ENCODE results near the gene STXBP4. TPM values are rescaled to one million over a fixed set of nuclear protein-coding genes. Genes with fewer than 3 reads are reported as not detected.

Gene STXBP4
- total RNA-seq, 2 experiments from 2014 or later, result 9.4 to 12.6 TPM

DNA sequence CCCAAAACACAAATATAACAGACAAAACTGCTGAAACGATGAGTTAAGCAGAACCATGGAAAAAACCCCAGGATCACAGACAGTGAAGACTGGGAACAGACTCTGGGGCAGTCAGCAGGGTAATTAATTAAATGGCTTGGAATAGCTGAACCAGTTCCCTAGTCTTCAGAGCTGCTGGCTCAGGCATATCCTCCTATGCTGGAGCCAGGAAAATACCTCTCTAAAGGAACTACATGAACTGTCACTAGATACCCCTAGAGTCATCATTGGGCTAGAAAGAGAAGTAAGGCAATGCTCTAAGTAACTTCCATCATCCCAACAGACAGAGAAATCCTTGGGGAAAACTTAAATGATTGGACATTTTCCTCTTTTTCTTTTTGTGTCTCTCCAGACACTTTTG, 113.0 kb downstream of the STXBP4 start:
- TF ChIP-seq EZH2phosphoT487 (IDR thresholded peaks at IDR 0.05; ENCODE audit: borderline replicate concordance, low read depth, low read length) (no peak), CTCF (conservative IDR thresholded peaks at IDR 0.05; ENCODE audit: low read length) (no peak)
- intact Hi-C loops (cut with micrococcal nuclease; ENCODE audit: unreplicated experiment), result no loop called here
- Histone ChIP-seq H4K20me1 (ENCODE audit: insufficient read depth, low read length) (no peaks in the 10 kb centered on the region), H3K79me2 (ENCODE audit: insufficient read depth, low read depth, low read length) (no peaks in the 10 kb centered on the region), H2AFZ (ENCODE audit: low read length) (no peak overlapping the region), H3K27ac (ENCODE audit: low read depth, low read length, poor library complexity, severe bottlenecking) (no peak overlapping the region), H3K4me1 (ENCODE audit: insufficient read depth, low read length, poor library complexity, severe bottlenecking) (no peaks in the 10 kb centered on the region), H3K9me2 (ENCODE audit: insufficient read depth, low read length) (no peaks in the 10 kb centered on the region), H3K9me3 (ENCODE audit: low read length) (no peaks in the 10 kb centered on the region), H3K36me3 (ENCODE audit: insufficient read depth, low read length) (peaks cover 10% of the 10 kb centered on the region), H3K4me2 (ENCODE audit: low read length) (no peak overlapping the region), H3K4me3 (ENCODE audit: low read depth, low read length, poor library complexity, severe bottlenecking) (no peak overlapping the region)
- CTCF ChIA-PET (ENCODE audit: unreplicated experiment), result no interaction called here
- POLR2A ChIA-PET, result interaction anchor here (0.6 to 0.7 kb wide), 2 partner anchors 13 to 183 kb away, joined by 3 read pairs; no protein-coding TSS in a partner anchor
- no peak for DNase-seq (ENCODE audit: low spot score)
- BruUV-seq (replicated peaks), result no TSS peak

DNA sequence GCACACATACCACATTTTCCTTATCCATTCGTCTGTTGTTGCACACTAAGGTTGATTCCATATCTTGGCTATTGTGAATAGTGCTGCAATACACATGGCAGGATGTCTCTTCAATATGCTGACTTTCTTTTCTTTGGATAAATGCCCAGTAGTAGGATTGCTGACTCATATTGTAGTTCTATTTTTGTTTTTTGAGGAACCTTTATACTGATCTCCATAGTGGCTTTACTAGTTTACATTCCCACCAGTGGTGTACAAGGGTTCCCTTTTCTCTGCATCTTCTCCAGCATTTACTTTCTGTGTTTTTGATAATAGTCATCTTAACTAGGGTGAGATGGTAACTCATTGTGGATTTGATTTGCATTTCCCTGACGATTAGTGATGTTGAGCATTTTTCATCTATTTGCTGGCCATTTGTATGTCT, 118.1 kb downstream of the STXBP4 start:
- no peak for DNase-seq (ENCODE audit: low spot score)
- no TSS peak for BruUV-seq (replicated peaks)
- CTCF ChIA-PET (ENCODE audit: unreplicated experiment), result no interaction called here
- Histone ChIP-seq H3K4me1 (ENCODE audit: insufficient read depth, low read length, poor library complexity, severe bottlenecking) (no peaks in the 10 kb centered on the region), H3K9me2 (ENCODE audit: insufficient read depth, low read length) (no peaks in the 10 kb centered on the region), H3K27ac (ENCODE audit: low read depth, low read length, poor library complexity, severe bottlenecking) (no peak overlapping the region), H3K4me2 (ENCODE audit: low read length) (no peak overlapping the region), H4K20me1 (ENCODE audit: insufficient read depth, low read length) (no peaks in the 10 kb centered on the region), H3K9me3 (ENCODE audit: low read length) (no peaks in the 10 kb centered on the region), H2AFZ (ENCODE audit: low read length) (no peak overlapping the region), H3K4me3 (ENCODE audit: low read depth, low read length, poor library complexity, severe bottlenecking) (no peak overlapping the region), H3K36me3 (ENCODE audit: insufficient read depth, low read length) (peaks cover 5% of the 10 kb centered on the region; the same call in 1 of the 2 replicates), H3K79me2 (ENCODE audit: insufficient read depth, low read depth, low read length) (no peaks in the 10 kb centered on the region)
- intact Hi-C loops (cut with micrococcal nuclease; ENCODE audit: unreplicated experiment), result no loop called here
- POLR2A ChIA-PET, result no interaction called here
- TF ChIP-seq EZH2phosphoT487 (IDR thresholded peaks at IDR 0.05; ENCODE audit: borderline replicate concordance, low read depth, low read length), result no peak
- no peak for TF ChIP-seq CTCF (conservative IDR thresholded peaks at IDR 0.05; ENCODE audit: low read length)

DNA sequence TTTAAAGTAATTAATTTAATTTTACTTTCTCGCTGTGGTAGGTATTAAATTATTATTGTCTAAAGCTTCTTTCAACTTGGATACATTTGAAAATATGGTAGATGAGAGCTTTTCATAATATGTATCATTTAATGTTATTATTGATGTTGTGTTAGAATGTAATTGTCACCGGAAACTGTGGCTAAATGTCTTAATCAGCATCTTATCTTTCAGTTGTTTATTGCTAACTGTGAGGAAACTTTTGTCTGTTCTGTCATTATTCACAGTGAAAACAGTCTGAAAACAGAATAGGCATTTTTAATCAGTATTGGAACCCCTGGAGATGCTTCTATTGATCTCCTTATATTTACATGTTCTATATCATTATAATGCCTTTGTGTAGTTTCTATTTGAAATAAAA, 120.7 kb downstream of the STXBP4 start:
- no peaks in the 10 kb centered on the region for H3K9me2 ChIP-seq (ENCODE audit: insufficient read depth, low read length)
- H4K20me1 ChIP-seq (ENCODE audit: insufficient read depth, low read length), result no peaks in the 10 kb centered on the region
- H3K4me2 ChIP-seq (ENCODE audit: low read length), result no peak overlapping the region
- intact Hi-C loops (cut with micrococcal nuclease; ENCODE audit: unreplicated experiment), result no loop called here
- TF ChIP-seq EZH2phosphoT487 (IDR thresholded peaks at IDR 0.05; ENCODE audit: borderline replicate concordance, low read depth, low read length) (no peak), CTCF (conservative IDR thresholded peaks at IDR 0.05; ENCODE audit: low read length) (no peak)
- no peak for DNase-seq (ENCODE audit: low spot score)
- no peak overlapping the region for H3K27ac ChIP-seq (ENCODE audit: low read depth, low read length, poor library complexity, severe bottlenecking)
- H3K9me3 ChIP-seq (ENCODE audit: low read length), result no peaks in the 10 kb centered on the region
- BruUV-seq (replicated peaks), result no TSS peak
- ChIA-PET CTCF (ENCODE audit: unreplicated experiment) (no interaction called here), POLR2A (no interaction called here)
- H3K4me3 ChIP-seq (ENCODE audit: low read depth, low read length, poor library complexity, severe bottlenecking), result no peak overlapping the region
- no peak overlapping the region for H2AFZ ChIP-seq (ENCODE audit: low read length)
- H3K4me1 ChIP-seq (ENCODE audit: insufficient read depth, low read length, poor library complexity, severe bottlenecking), result no peaks in the 10 kb centered on the region
- H3K79me2 ChIP-seq (ENCODE audit: insufficient read depth, low read depth, low read length), result no peaks in the 10 kb centered on the region
- no peaks in the 10 kb centered on the region for H3K36me3 ChIP-seq (ENCODE audit: insufficient read depth, low read length)

Measured in OCI-LY7 (cell line).